ENCODE data around the gene GLYATL3.

GLYATL3 gene

DNA sequence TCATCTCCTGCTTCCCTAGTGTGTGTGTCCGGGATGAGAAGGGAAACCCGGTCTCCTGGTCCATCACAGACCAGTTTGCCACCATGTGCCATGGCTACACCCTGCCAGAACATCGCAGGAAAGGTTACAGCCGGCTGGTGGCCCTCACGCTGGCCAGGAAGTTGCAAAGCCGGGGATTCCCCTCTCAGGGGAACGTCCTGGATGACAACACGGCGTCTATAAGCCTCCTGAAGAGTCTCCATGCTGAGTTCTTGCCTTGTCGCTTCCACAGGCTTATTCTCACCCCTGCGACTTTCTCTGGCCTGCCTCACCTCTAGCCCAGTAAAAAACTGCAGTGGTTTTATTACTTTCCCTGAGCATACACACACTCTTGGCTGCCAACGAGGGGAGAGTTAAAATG lies 26.9 kb downstream of the GLYATL3 start:
- H3K27me3 ChIP-seq (ENCODE audit: insufficient read depth, low read length, poor library complexity, severe bottlenecking), result no peaks in the 10 kb centered on the region
- no peak for TF ChIP-seq EZH2phosphoT487 (IDR thresholded peaks at IDR 0.05; ENCODE audit: borderline replicate concordance)
- TF ChIP-seq, protein P1, sequence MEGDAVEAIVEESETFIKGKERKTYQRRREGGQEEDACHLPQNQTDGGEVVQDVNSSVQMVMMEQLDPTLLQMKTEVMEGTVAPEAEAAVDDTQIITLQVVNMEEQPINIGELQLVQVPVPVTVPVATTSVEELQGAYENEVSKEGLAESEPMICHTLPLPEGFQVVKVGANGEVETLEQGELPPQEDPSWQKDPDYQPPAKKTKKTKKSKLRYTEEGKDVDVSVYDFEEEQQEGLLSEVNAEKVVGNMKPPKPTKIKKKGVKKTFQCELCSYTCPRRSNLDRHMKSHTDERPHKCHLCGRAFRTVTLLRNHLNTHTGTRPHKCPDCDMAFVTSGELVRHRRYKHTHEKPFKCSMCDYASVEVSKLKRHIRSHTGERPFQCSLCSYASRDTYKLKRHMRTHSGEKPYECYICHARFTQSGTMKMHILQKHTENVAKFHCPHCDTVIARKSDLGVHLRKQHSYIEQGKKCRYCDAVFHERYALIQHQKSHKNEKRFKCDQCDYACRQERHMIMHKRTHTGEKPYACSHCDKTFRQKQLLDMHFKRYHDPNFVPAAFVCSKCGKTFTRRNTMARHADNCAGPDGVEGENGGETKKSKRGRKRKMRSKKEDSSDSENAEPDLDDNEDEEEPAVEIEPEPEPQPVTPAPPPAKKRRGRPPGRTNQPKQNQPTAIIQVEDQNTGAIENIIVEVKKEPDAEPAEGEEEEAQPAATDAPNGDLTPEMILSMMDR (conservative IDR thresholded peaks at IDR 0.05; ENCODE audit: low read length), result no peak
- H3K9ac ChIP-seq (ENCODE audit: low read depth, low read length, poor library complexity, severe bottlenecking), result no peak overlapping the region
- H4K20me1 ChIP-seq (ENCODE audit: insufficient read depth, low read length, poor library complexity, severe bottlenecking), result no peaks in the 10 kb centered on the region
- no peaks in the 10 kb centered on the region for H3K9me3 ChIP-seq (ENCODE audit: insufficient read depth, low read depth, low read length)
- H3F3A ChIP-seq (ENCODE audit: low read depth), result no peaks in the 10 kb centered on the region
- no peaks in the 10 kb centered on the region for H3K9me2 ChIP-seq (replicated peaks; ENCODE audit: low read depth, low read length)
- H2AFZ ChIP-seq (ENCODE audit: low read length), result no peak overlapping the region
- no peak overlapping the region for H3K4me2 ChIP-seq (ENCODE audit: low read depth, low read length, poor library complexity, severe bottlenecking)
- H3K79me2 ChIP-seq (ENCODE audit: insufficient read depth, low read length), result no peaks in the 10 kb centered on the region
- H3K4me1 ChIP-seq (ENCODE audit: insufficient read depth, low read length, poor library complexity, severe bottlenecking), result no peaks in the 10 kb centered on the region
- no peak overlapping the region for H3K4me3 ChIP-seq (ENCODE audit: low read length, poor library complexity, severe bottlenecking)
- H3K36me3 ChIP-seq (ENCODE audit: insufficient read depth, low read length), result no peaks in the 10 kb centered on the region

DNA sequence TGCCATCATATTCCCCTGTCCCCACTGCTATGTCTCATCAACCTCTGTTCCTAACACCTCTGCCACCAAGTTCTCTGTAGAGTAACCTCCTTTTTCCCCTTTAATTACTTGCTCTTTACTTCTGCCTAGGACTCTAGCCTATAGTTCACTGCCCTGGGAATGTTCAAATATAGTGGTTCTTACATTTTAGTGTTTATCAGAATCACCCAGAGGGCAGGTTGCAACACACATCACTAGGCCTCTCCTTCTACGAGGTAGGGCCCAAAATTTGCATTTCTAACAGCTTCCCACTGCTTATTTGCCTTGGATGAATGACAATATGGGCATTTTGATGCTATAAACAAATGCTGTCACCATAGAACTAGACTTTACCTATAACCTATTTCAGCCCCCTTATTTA lies 27.6 kb downstream of the GLYATL3 start:
- Histone ChIP-seq H3K36me3 (ENCODE audit: insufficient read depth, low read length) (no peaks in the 10 kb centered on the region), H4K20me1 (ENCODE audit: insufficient read depth, low read length, poor library complexity, severe bottlenecking) (no peaks in the 10 kb centered on the region), H3K9ac (ENCODE audit: low read depth, low read length, poor library complexity, severe bottlenecking) (no peak overlapping the region), H3K4me2 (ENCODE audit: low read depth, low read length, poor library complexity, severe bottlenecking) (no peak overlapping the region), H3K9me2 (replicated peaks; ENCODE audit: low read depth, low read length) (no peaks in the 10 kb centered on the region), H3K4me3 (ENCODE audit: low read length, poor library complexity, severe bottlenecking) (no peak overlapping the region), H3F3A (ENCODE audit: low read depth) (no peaks in the 10 kb centered on the region), H3K4me1 (ENCODE audit: insufficient read depth, low read length, poor library complexity, severe bottlenecking) (no peaks in the 10 kb centered on the region), H3K27me3 (ENCODE audit: insufficient read depth, low read length, poor library complexity, severe bottlenecking) (no peaks in the 10 kb centered on the region), H3K9me3 (ENCODE audit: insufficient read depth, low read depth, low read length) (no peaks in the 10 kb centered on the region), H2AFZ (ENCODE audit: low read length) (no peak overlapping the region), H3K79me2 (ENCODE audit: insufficient read depth, low read length) (no peaks in the 10 kb centered on the region)
- TF ChIP-seq EZH2phosphoT487 (IDR thresholded peaks at IDR 0.05; ENCODE audit: borderline replicate concordance), result no peak
- TF ChIP-seq, protein P1 (conservative IDR thresholded peaks at IDR 0.05; ENCODE audit: low read length), result no peak

DNA sequence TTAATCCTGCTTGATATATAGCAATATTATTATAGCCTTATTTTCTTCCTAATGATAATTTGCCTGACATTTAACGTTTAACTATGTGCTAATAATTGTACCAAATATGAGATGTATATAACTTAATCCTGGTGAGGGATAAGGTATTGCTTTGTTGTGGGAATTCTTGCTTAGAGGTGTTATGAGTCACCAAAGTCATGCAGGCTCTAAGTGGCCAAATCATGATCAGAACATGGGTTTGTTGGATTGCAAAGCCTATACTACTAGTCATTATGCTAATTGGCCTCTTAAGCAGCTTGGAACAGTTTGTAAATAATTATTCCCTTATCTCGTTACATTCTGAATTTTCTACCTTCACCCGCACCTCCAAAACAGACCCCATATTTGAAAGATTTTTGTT lies 28.8 kb downstream of the GLYATL3 start:
- TF ChIP-seq, protein P1 (conservative IDR thresholded peaks at IDR 0.05; ENCODE audit: low read length), result no peak
- no peak for TF ChIP-seq EZH2phosphoT487 (IDR thresholded peaks at IDR 0.05; ENCODE audit: borderline replicate concordance)
- H3K9me2 ChIP-seq (replicated peaks; ENCODE audit: low read depth, low read length), result no peaks in the 10 kb centered on the region
- no peaks in the 10 kb centered on the region for H3K36me3 ChIP-seq (ENCODE audit: insufficient read depth, low read length)
- no peaks in the 10 kb centered on the region for H3F3A ChIP-seq (ENCODE audit: low read depth)
- H3K79me2 ChIP-seq (ENCODE audit: insufficient read depth, low read length), result no peaks in the 10 kb centered on the region
- no peaks in the 10 kb centered on the region for H4K20me1 ChIP-seq (ENCODE audit: insufficient read depth, low read length, poor library complexity, severe bottlenecking)
- no peak overlapping the region for H3K4me2 ChIP-seq (ENCODE audit: low read depth, low read length, poor library complexity, severe bottlenecking)
- no peaks in the 10 kb centered on the region for H3K4me1 ChIP-seq (ENCODE audit: insufficient read depth, low read length, poor library complexity, severe bottlenecking)
- H3K9ac ChIP-seq (ENCODE audit: low read depth, low read length, poor library complexity, severe bottlenecking), result no peak overlapping the region
- no peaks in the 10 kb centered on the region for H3K27me3 ChIP-seq (ENCODE audit: insufficient read depth, low read length, poor library complexity, severe bottlenecking)
- H2AFZ ChIP-seq (ENCODE audit: low read length), result no peak overlapping the region
- H3K9me3 ChIP-seq (ENCODE audit: insufficient read depth, low read depth, low read length), result no peaks in the 10 kb centered on the region
- no peak overlapping the region for H3K4me3 ChIP-seq (ENCODE audit: low read length, poor library complexity, severe bottlenecking)
